22Rv1 (cell line): ENCODE data around the gene CPT2.
A peak's percentile ranks its signal among the peaks of the same experiment; 100 is the strongest.

Experiments
- H3K27ac ChIP-seq: fragments of 450-650 bp; 2 replicates; pipeline ENCODE4 v1.5.1; 2017
- CTCF ChIP-seq: fragments of 450-650 bp; IDR thresholded peaks from 2 replicates; pipeline ENCODE4 v1.5.1; 2017; ENCODE audit warnings: mild to moderate bottlenecking
- ZFX ChIP-seq: fragments of 450-650 bp; IDR thresholded peaks from 2 replicates; pipeline ENCODE4 v1.6.1; 2017; ENCODE audit warnings: antibody characterized with exemption, borderline replicate concordance

The CPT2 gene

GRCh38 chr1:53166912-53167311 is 29.7 kb upstream of the CPT2 start:
- H3K27ac ChIP-seq = no peak overlapping the region
- TF ChIP-seq CTCF (no peak), ZFX (no peak)

- TF ChIP-seq CTCF (no peak), ZFX (no peak)
- H3K27ac ChIP-seq = no peak overlapping the region
Measured at GRCh38 chr1:53172426-53173128, 24.0 kb upstream of the CPT2 start.

GRCh38 chr1:53174971-53175913 is 21.4 kb upstream of the CPT2 start:
- no peak for TF ChIP-seq ZFX
- TF ChIP-seq CTCF = no peak
- peak overlapping the region; percentile 73 for H3K27ac ChIP-seq

GRCh38 chr1:53176452-53177208 is 20.0 kb upstream of the CPT2 start:
- TF ChIP-seq ZFX (no peak), CTCF (peak; percentile 69)
- peak overlapping the region; percentile 73 for H3K27ac ChIP-seq

GRCh38 chr1:53180226-53180625 is 16.4 kb upstream of the CPT2 start:
- H3K27ac ChIP-seq = no peak overlapping the region
- TF ChIP-seq ZFX (no peak), CTCF (no peak)

- TF ChIP-seq ZFX (no peak), CTCF (no peak)
- H3K27ac ChIP-seq = no peak overlapping the region
Measured at GRCh38 chr1:53180951-53181350, 15.7 kb upstream of the CPT2 start.
